MV-4-11 (cell line): ENCODE data around the gene C8A.

ENCODE experiments used
- DNase-seq: peaks from one replicate; lab custom pipeline; 2025; lab: John Stamatoyannopoulos, UW

The C8A gene

GRCh38 chr1:56967355-56967754 lies 112.8 kb downstream of the C8A start:
- no peak for DNase-seq
